Measurements from ENCODE around the gene CILP2.

DNA sequence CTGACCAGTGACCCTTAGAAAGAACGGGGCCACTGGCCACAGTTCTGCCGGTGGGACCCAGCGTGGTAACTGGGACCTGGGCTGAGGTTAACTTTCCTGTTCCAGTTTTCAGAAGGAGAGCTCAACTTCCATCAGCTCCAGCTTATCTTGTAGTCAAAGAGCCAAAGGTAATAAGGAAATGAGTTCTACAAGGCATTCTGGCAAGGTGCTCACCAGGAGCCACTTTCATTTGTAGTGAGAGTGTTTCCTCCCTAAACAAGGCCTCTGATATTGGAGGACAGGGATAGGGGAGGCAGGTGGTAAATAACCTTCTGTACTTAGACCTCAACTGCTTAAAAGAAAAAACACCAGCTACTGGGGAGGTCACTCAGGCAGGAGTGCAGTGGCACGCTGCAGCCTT is 42.4 kb downstream of the CILP2 start:
- TF ChIP-seq MXI1 (IDR thresholded peaks at IDR 0.05; ENCODE audit: low read depth, low read length) (no peak), GATA2 (CRISPR knock-in tag; IDR thresholded peaks at IDR 0.05) (no peak), GABPA (IDR thresholded peaks at IDR 0.05; ENCODE audit: low read depth) (no peak), TCF12 (IDR thresholded peaks at IDR 0.05) (no peak), TAF1 (IDR thresholded peaks at IDR 0.05; ENCODE audit: borderline replicate concordance, low read depth, low read length) (no peak), POLR2AphosphoS5 (IDR thresholded peaks at IDR 0.05; ENCODE audit: low read depth, low read length) (no peak), YY1 (IDR thresholded peaks at IDR 0.05; ENCODE audit: low read depth) (no peak), RCOR1 (IDR thresholded peaks at IDR 0.05; ENCODE audit: low read length) (no peak), FOXM1 (IDR thresholded peaks at IDR 0.05; ENCODE audit: low read depth) (no peak), RFX5 (IDR thresholded peaks at IDR 0.05; ENCODE audit: low read length) (no peak), FOSL2 (IDR thresholded peaks at IDR 0.05; ENCODE audit: borderline replicate concordance, low read depth) (no peak)
- TF ChIP-seq, protein P1, sequence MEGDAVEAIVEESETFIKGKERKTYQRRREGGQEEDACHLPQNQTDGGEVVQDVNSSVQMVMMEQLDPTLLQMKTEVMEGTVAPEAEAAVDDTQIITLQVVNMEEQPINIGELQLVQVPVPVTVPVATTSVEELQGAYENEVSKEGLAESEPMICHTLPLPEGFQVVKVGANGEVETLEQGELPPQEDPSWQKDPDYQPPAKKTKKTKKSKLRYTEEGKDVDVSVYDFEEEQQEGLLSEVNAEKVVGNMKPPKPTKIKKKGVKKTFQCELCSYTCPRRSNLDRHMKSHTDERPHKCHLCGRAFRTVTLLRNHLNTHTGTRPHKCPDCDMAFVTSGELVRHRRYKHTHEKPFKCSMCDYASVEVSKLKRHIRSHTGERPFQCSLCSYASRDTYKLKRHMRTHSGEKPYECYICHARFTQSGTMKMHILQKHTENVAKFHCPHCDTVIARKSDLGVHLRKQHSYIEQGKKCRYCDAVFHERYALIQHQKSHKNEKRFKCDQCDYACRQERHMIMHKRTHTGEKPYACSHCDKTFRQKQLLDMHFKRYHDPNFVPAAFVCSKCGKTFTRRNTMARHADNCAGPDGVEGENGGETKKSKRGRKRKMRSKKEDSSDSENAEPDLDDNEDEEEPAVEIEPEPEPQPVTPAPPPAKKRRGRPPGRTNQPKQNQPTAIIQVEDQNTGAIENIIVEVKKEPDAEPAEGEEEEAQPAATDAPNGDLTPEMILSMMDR (IDR thresholded peaks at IDR 0.05), result no peak
- TF ChIP-seq, protein P2, sequence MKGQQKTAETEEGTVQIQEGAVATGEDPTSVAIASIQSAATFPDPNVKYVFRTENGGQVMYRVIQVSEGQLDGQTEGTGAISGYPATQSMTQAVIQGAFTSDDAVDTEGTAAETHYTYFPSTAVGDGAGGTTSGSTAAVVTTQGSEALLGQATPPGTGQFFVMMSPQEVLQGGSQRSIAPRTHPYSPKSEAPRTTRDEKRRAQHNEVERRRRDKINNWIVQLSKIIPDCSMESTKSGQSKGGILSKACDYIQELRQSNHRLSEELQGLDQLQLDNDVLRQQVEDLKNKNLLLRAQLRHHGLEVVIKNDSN (IDR thresholded peaks at IDR 0.05; ENCODE audit: borderline replicate concordance, low read depth), result no peak
